DMS79 (cell line): ENCODE results near the gene TIGAR.

Experiments
- DNase-seq: peaks from one replicate; lab custom pipeline; 2025; lab: John Stamatoyannopoulos, UW

Gene TIGAR

DNA sequence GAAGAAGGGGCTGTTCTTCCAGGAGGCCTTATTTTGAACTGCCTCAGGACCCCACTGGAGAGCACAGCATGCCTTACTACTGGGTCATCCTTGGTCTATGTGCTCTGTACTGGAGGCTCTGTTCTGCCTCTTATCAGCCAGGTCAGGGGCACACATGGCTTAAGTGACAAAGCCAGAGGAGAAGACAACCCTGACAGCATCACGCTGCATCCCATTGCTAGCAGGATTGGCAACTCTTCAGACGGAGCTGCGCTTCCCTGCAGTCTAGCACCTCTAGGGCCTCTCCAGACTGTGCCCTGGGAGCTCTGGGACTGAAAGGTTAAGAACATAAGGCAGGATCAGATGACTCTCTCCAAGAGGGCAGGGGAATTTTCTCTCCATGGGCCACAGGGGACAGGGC lies 17.3 kb upstream of the TIGAR start:
- DNase-seq: no peak

DNA sequence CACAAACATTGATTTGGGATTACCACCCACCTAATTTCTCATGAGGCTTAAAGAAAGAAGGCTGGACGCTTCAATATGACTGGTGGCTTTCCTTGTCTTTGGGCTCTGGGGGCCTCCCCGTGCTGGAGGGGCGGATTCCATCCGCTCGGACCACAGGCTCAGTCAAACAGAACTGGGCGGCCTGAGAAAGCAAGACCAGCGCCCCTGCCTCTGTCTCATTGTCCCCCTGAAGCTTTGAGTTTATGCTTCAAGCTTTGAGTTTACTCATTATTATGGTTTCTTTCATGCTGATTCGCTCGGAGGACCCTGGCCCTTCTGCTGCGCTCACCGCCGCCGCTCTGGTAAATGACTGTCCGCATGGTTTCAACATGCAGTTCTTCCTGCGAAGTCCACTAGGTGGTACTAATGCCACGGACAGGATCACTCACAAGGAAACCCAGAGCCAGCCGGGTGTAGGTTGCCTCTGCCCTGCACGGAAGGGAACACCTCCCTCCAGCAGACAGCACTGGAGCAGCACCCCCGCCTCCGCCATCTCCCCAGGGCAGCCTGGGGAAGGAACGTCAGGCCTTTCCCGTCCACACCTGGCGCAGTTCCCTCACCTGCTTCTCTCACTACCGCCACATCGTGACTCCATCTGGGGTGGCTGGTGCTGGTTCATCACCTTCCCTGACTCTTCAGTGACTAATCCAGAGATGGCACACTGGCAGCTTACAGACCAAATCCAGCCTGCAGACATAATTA lies 13.2 kb upstream of the TIGAR start:
- peak; percentile 78 for DNase-seq

DNA sequence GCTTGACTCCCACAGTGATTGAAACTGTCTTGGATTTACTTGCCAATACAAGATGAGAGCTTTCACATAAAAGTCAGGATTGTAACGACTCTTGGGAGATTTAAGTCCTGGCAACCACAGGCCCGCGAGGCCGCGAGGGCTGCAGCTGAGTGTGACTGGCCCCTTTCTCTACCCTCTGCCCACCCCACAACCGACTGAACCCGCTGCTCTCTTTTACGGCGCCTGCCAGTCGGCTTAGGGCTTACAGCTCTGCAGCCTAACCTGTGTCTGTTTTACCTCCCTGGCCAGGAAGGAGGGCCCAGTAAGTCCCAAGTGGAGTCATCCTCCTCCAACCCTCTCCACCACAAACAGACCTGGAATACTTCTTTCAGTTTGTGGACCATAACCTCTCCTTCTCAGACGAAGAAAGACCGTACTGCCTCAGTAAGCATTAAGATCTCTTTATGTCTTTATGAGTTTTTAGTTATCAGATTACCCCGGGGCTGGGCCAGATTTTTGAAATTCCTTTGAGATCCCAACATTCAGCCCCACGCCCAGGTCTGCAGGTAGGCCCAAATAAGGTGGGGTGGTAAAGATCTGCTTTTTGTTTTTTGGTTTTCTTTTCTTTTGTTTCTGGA lies 12.6 kb upstream of the TIGAR start:
- DNase-seq: no peak

DNA sequence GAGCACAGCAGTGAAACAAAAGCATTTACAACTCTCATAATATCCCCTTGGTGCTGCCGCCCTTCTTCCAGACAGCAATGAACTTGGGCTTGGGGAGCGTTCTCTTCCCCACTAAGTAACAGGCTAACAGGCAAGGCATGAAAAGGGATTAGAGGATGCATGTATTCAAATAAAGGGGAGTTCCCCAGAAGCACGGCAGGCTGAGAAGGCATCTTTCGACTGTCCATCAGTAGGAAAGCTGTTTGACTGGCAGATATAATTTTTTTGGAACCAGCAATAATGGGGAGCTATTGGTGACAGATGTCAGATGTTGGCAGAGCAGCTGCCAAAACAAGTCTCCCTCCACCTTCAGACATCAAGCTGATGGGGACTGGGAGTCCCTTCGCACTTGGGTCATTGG lies 9.2 kb upstream of the TIGAR start:
- no peak for DNase-seq

DNA sequence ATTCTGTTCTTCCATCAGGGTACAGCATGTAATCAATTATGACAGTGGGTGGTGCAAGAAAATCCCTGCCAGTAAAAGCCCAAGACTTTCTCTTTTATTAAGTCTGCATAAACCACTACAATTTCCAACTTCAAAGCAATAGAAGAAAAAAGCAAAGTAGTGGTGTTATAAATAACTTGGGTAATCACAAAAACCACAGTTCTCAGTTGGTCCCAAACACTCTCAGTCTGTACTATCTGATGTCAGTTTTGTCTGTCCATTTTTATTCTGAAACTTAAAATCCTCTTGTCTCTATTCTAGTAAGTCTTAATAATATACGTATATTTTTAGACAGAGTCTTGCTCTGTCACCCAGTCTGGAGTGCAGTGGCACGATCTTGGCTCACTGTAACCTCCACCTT lies 8.8 kb upstream of the TIGAR start:
- no peak for DNase-seq

DNA sequence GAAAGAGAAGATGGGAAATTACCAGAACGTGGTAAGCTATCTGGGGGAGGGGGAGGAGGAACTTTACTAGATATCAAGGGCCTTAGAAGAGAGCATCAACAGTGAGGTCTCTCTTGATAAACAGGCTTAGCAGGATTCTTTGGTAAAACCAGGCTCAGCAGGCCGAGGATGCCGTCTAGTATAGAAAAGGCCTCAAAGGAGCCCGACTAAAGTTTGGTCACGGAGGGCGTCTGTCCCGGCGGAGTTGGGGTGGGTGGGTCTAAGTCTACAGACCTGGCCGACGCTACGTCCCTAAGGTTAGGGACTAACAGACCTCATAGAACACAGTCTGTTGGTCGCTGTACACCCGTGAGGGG lies 538 bp upstream of the TIGAR start:
- DNase-seq: no peak

DNA sequence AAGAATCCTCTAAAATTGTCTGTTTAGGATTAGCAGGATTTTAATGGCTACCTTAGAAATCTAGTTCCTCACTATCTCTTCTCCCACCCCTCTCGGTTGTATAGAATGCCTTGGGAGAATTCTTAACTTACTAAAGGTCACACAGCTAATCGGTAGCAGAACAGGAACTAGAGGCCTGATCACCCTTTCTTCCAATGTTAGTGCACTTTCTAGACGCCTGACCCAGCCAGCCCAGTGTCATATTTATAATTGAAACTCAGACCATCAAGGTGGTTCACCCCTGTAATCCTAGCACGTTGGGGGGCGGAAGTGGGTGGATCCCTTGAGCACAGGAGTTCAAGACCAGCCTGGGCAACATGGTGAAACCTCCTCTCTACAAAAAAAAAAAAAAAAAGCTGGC lies 1.7 kb downstream of the TIGAR start:
- no peak for DNase-seq

DNA sequence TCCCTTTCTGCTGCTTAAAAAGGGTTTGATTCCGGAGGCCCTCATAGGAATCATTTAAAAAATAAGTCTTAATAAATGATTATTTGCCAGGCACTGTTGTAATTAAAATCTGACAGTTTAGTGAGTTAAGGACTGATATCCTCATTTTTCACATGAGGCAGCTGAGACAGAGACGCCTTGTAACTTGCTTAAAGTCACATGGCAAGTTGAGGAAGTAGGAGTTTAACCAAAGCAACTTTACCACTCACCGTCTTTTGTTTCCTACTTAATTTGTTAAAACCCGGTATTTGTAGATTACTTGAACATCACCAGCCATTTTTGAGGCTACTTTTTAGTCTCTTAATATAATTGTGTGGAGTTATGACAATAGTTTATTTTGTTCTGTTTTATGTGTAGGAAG lies 2.4 kb downstream of the TIGAR start:
- no peak for DNase-seq

DNA sequence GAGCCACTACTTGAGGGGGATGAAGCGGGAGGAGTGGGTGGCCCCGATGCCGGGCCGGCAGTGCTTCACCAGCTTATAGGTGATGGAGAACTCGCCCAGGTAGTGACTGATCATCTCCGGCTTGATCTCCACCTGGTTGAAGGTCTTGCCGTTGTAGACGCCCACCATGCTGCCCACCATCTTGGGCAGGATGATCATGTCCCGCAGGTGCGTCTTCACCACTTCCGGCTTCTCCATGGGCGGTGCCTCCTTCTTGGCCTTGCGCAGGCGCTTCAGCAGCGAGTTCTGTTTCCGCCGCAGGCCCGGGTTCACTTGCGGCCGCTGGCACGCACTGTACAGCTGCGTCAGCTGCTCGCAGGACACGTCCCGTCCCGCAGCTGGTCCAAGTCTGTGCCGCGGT lies 3.4 kb downstream of the TIGAR start:
- DNase-seq: no peak

DNA sequence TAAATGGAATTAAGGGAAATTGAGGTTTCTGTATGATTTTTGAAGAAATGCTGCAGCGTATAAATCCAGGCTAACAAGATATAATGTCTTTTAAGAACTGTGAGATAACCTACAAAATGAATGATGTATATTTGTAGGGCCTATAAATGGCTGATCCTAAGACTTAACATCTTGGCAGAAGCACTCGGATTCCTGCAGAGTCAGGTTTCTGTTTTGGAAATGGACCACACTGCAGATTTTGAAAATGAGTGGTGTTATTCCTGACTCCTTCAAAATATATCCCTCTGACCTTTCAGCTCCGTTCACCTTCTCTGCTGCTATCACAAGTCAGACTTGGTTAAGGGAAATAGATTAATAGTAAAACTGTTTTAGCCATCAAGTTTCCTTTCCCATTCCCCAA lies 5.0 kb downstream of the TIGAR start:
- no peak for DNase-seq

DNA sequence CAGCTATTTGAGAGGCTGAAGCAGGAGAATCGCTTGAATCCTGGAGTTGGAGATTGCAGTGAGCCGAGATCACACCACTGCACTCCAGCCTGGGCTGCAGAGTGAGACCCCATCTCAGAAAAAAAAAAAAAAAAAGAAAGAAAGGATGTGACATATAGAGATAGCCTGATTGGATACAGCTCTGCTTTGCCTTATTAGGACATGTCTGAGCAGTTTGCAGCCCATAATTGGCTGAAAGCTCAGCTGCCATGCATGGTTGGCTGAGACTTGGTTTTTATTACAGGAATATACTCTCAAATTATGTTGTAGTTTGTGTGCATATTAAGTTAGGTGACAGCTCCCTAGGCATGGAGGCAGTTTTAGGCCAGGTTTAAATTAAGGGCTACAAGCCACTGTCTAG lies 6.3 kb downstream of the TIGAR start:
- DNase-seq: no peak

DNA sequence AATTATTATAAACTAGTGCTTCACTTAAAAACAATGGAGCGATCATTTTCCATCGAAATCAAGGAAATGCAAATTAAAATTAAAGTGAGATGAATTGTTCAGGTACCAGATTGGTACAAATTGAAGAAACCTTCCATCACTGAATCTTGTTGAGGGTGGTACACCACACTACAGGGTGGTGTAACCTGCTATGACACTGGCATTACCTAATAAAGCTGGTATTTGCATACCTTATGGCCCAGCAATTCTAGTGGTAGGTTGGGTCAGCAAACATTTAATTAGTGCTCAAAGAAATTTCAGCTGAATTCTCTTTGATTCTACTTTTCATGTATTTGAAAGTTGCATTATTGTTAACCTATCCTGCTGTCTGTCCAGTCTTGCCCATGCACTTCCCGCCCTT lies 9.2 kb downstream of the TIGAR start:
- DNase-seq: no peak

DNA sequence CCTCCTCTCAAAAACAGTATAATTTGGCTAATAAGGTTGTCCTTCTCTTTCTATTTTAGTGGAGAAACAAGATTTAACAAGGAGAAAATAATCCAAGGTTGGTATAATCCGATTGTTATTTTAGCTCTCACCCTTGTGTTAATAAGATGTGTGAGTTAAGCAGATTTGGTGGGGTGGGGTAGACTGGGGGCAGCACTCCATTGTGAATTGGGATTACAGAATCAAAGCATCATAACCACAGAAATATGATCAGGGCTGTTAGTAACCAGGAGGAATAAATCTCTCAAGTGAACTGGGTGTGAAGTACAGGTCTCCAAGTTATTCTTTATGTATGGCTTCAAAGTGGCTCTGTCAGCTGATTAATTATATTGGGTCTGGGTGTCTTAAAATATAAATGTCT lies 10.2 kb downstream of the TIGAR start:
- DNase-seq: no peak

DNA sequence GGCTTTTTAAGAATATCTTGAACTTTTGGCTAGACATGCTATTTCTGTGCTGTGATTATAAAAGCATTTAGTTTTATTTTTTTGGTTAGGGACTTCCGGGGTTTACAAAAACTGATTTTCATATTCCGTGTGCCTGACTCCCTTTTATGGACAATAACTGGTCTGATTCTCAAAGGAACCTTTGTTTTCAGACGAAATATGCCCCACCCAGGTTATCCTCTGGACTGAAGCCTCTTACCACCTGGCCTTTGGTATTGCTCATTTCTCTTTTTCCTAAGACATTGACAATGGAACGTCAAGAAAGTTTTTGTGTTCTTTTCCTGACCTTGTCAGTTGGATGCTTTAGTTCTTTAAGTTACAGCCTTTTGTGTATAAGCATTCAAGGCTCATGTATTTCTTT lies 10.8 kb downstream of the TIGAR start:
- DNase-seq: no peak

DNA sequence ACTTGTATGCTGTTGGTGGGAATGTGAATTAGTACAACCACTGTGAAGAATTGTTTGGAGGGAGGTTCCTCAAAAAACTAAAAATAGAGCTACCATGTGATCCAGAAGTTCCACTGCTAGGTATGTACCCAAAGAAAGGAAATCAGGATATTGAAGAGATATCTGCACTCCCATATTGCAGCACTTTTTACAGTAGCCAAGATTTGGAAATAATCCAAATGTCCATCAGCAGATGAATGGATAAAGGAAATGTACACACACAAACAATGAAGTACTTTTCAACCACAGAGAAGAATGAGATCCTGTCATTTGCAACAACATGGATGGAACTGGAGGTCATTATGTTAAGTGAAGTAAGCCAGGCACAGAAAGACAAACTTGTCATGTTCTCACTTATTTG lies 25.9 kb downstream of the TIGAR start:
- no peak for DNase-seq

DNA sequence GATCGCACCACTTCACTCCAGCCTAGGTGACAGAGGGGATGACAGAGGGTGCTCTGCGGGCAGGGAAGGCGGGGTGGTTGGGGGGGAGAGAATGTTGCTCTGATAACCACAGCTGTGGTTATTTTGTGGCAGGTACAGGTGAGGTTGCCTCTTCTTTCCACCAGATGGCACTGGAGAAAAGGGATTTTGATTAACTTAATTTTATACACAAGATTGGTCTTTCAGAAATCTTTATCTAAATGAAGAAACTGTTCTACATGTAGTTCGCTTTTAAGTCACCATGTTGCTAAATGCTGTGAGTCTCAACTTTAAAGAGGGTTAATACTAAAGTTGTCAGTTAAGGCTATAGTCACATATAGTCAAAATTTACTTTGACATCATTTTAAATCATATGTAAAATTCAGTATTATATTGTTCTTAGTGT lies 32.8 kb downstream of the TIGAR start:
- DNase-seq: no peak

DNA sequence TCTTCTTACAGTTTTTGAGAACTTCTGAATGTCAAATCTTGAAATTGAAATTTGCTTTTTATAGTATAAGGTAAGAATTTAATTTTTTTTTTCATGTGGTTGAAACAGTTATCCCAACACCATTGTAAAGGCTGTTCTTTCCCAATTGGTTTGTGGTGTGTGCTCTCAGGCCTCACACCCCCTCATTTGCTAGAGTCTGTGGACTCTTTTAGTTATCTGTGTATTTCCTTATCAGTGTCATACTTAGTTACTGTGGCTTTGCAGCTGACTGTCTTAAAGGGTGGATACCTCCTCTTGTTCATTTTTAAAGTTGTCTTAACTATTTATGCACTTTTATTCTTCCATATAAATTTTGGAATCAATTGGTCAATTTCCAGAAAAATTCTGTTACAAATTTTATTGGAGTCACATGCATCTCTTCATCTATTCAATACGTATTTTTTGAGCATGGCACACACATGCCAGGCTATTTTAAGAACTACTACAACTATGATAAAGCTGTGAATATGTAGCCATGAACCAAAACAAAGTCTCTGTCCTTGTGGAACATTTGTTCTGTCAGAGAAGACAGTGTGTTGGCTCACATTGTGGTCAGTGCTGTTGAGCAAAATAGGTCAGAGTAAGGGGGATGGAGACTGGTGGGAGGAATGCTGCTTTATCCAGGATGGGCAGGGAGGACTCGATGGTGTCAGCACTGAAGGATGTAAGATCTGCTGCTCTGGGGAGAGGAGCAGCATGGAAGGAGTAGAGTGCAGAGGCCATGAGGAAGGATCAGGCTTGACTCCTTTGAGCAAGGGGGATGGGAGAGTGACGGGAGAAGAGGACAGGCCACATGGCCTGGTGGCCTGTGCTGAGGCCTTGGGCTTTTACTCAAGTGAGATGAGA lies 34.4 kb downstream of the TIGAR start:
- no peak for DNase-seq

DNA sequence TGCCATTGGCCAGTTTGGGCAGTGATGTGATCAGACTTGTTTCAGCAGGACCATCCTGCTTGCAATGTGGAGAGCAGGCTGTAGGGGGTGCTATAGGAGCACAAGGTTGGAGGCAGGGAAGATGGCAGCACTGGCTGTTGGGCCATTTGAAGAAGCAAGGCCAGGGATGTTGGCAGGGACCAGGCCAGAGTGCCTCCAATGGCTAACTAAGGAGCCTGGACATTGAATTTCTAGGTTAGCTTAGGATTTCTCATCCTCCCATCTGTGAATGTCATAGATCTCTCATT lies 35.0 kb downstream of the TIGAR start:
- no peak for DNase-seq

DNA sequence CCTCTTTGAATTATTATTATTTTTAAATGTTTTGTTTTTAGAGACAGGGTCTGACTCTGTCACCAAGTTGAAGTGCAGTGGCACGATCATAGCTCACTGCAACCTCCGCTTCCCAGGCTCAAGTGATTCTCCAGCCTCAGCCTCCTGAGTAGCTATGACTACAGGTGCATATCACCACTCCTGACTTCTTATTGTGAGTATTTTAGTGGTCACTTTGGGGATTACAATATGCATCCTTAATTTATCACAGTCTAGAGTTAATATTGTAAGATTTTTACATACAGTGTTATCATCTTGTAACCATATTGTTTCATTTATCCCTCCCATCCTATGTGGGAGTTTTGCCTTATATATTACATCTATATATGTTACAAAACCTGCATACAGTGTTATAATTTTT lies 45.1 kb downstream of the TIGAR start:
- no peak for DNase-seq

DNA sequence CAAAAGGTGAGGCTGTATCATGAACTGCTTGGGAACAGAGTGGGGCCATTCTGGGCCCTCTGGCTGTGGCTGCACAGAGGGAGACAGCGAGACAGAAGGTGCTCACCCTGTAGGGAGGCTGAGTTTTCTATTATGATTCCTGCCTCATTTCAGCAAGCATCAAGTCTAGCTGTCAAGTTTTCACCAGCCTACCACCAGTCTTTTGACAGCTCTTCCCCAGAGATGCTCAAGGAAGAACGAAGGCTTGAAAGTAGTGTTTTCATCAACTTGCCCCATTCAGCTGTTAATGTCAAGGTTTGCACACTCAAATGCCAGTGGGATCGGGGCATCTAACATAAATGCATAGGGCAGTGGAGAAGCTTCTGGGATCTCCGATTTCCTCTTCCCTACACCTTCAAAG lies 48.5 kb downstream of the TIGAR start:
- DNase-seq: no peak

DNA sequence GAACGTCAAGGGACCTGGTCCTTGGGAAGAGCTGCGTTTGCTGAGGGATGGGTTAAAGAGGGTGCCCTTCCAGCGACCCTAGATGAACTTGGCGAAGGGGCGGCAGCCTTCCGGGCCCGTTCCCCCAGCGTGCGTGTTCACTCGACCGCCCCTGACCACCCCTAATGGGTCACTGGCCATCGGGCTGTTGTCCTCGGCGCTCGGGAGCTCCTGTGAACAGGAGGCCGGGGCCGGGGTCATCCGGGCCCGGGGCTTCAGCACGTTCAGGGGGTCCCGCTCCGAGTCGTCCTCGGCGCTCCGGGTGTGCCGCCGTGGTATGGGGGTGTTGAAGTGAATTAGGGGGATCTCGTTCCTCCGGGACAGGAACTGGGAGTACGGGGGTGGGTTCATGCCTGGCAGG lies 49.3 kb downstream of the TIGAR start:
- DNase-seq: no peak

DNA sequence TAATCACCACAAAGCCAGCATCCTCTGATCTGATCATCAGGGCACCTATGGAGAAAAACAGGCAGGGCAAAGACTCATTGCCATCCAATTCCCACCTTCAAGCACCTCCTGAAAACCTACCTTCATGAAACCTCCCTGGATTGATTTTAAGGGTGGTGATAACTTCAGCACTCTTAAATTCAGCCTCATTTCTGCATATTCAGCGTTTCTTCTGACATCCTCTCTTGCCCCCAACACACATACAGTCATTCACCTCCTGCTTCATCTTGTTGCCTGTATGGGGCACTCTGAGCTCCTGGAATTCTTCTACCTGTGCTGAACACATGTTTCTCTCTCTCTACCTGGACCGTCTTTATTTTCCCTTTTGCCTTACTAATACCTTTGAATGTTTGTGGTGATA lies 51.6 kb downstream of the TIGAR start:
- DNase-seq: no peak

DNA sequence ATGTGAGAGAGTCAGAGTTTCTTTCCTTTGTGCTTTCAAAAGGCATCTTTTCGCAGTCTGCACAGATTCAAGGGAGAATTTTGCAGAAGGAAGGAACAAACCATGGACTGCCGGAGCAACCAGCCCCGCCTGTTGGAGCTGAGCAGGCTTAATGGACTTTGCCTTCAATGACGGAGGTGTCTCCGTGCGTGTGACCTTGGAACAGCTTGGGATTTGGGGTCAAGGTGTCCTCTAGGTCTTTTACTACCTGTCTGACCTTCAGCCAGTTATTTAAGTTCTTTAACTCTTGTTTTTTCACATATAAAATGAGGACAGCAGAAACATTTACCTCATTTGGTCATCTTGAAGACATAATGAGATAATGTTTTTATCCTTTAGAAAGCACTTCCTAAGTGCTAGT lies 54.4 kb downstream of the TIGAR start:
- no peak for DNase-seq

DNA sequence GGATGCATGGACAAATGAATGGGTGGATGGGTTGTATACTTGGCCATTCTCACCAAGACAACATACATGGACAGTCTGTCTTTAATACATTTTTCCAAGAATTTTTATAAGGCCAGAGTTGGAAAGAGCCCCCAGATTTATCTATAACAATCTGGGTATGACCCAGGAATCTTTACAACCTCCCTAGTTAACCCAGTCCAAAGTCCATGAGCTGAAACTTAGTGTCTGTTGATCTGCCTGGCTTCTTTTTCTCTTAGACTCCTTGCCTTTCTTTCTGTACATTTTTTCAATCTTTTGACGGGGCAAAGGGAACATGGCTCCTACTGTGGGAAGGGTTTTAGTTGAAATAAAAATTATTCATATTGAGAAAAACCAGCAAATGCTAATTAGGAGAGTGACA lies 57.8 kb downstream of the TIGAR start:
- no peak for DNase-seq
